Activated CD8-positive, alpha-beta memory T cell treated with anti-CD3 and anti-CD28 coated beads for 36 hours (primary cell): Measurements from ENCODE around the gene ID2. TPM values are rescaled to one million over a fixed set of nuclear protein-coding genes. Genes with fewer than 3 reads are reported as not detected.

Experiments
- CTCF ChIA-PET: fragments of 350-600 bp; sonication (Branson Sonifier 250); formaldehyde crosslinking; loops from one replicate; lab custom pipeline; 2021; ENCODE audit warnings: antibody characterized with exemption; lab: Charles Lee
- POLR2A ChIA-PET: fragments of 350-600 bp; sonication (Branson Sonifier 250); formaldehyde crosslinking; loops from one replicate; lab custom pipeline; 2021; ENCODE audit warnings: antibody characterized with exemption; lab: Charles Lee
- total RNA-seq, 2 experiments: library from RNA; stranded (reverse); gene quantifications; one replicate each; pipeline ENCODE4 v1.2.3, GENCODE V29; 2021

The ID2 gene
- total RNA-seq, 2 experiments from 2014 or later = 125 to 133 TPM

GRCh38 chr2:8679827-8680731, 1.8 kb upstream of the ID2 start:
- ChIA-PET CTCF (interaction anchor here (0.6 to 1.7 kb wide), 3 partner anchors 133 to 1253 kb away, joined by 3 read pairs; no protein-coding TSS in a partner anchor), POLR2A (interaction anchor here (0.6 to 5.2 kb wide), 9 partner anchors 72 to 386 kb away, joined by 3 to 56 read pairs (median 4); no protein-coding TSS in a partner anchor)

DNA sequence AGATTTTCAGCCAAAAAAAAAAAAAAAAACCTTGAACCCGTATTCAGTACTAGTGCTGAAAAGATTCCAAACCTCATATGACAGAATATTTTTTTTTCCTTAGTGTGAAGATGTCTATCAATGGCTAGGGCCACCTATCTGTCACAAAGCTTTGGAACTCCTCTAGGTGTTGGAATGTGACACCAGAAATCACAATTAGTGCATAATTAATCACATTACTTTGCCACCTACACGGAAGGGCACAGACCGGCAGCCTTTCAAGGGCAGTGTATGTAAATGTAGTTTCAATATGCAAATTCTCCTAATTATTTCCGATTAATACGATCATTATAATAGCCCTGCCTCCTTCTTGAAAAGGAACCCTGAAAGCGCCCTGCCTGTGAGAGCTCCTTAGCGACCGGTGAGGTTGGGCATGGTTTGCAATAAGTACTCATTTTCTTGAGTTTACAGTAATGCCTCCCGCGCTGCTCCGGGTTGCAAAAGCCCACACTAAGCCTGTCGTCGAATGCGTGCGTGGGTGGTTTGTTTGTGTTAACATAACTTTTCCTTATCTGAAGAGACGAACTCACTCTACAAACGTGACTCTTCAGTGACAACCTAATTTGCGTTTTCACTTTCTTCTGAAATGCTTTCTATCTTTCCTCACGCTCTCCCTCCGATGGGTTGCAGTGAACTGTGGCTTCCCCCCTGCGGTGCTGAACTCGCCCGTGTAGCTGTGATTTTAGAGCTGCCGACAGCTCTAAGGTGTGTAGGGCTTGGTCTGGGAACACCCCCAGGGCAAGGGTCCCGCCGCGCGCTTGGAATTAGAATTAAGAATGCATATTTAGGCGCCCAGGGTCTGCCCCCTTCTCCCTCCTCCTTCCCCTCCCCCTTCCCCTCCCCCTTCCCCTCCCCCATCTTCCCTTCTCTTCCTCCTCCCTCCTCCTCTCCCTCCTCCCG, 765 bp upstream of the ID2 start:
- ChIA-PET CTCF (interaction anchor here (0.6 to 2.0 kb wide), 9 partner anchors 123 to 1254 kb away, joined by 3 to 5 read pairs (median 3); no protein-coding TSS in a partner anchor), POLR2A (interaction anchor here (0.6 to 5.2 kb wide), 20 partner anchors 93 to 1253 kb away, joined by 3 to 56 read pairs (median 4); no protein-coding TSS in a partner anchor)

GRCh38 chr2:8682719-8683667, 1.1 kb downstream of the ID2 start:
- POLR2A ChIA-PET = interaction anchor here (0.6 to 5.2 kb wide), 16 partner anchors 96 to 1255 kb away, joined by 3 to 56 read pairs (median 8); no protein-coding TSS in a partner anchor
- CTCF ChIA-PET = interaction anchor here (0.6 to 2.0 kb wide), 9 partner anchors 15 to 1139 kb away, joined by 3 to 5 read pairs (median 4); no protein-coding TSS in a partner anchor

DNA sequence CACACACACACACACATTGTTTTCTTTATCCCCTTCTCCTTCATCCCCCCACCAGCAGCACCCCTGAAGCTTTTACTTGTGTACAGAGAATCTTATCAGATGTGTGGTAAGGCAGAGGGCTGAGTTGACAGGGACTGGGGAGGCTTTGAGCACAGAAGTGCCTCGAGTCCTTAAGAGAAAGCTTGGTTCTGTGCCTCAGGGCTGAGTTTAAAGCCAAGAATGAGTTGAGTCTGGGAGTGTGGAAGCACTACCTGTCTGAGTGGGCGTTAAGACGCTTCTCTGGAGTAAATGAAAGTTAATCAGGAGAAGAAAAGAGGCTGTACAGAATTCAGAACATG, 2.7 kb downstream of the ID2 start:
- ChIA-PET CTCF (interaction anchor here (0.5 to 1.0 kb wide), 2 partner anchors 141 to 244 kb away, joined by 3 read pairs; no protein-coding TSS in a partner anchor), POLR2A (interaction anchor here (0.6 to 1.4 kb wide), 7 partner anchors 77 to 958 kb away, joined by 3 to 13 read pairs (median 5); no protein-coding TSS in a partner anchor)

- CTCF ChIA-PET = interaction anchor here (0.5 to 1.0 kb wide), 2 partner anchors 142 to 243 kb away, joined by 3 read pairs; no protein-coding TSS in a partner anchor
- POLR2A ChIA-PET = interaction anchor here (1.0 to 1.4 kb wide), 5 partner anchors 77 to 959 kb away, joined by 3 to 13 read pairs (median 5); no protein-coding TSS in a partner anchor
Measured at GRCh38 chr2:8684878-8685696, 3.2 kb downstream of the ID2 start.

- POLR2A ChIA-PET = interaction anchor here (1.1 to 1.2 kb wide), 2 partner anchors 78 to 205 kb away, joined by 5 read pairs; no protein-coding TSS in a partner anchor
- CTCF ChIA-PET = interaction anchor here (1.0 kb wide), 1 partner anchor 142 kb away, joined by 3 read pairs; no protein-coding TSS in a partner anchor
Measured at GRCh38 chr2:8685697-8686358, 4.0 kb downstream of the ID2 start.

- POLR2A ChIA-PET = no interaction called here
- CTCF ChIA-PET = no interaction called here
Measured at GRCh38 chr2:8691859-8692437, 10.1 kb downstream of the ID2 start.

GRCh38 chr2:8692783-8693156, 10.9 kb downstream of the ID2 start:
- ChIA-PET POLR2A (no interaction called here), CTCF (no interaction called here)

DNA sequence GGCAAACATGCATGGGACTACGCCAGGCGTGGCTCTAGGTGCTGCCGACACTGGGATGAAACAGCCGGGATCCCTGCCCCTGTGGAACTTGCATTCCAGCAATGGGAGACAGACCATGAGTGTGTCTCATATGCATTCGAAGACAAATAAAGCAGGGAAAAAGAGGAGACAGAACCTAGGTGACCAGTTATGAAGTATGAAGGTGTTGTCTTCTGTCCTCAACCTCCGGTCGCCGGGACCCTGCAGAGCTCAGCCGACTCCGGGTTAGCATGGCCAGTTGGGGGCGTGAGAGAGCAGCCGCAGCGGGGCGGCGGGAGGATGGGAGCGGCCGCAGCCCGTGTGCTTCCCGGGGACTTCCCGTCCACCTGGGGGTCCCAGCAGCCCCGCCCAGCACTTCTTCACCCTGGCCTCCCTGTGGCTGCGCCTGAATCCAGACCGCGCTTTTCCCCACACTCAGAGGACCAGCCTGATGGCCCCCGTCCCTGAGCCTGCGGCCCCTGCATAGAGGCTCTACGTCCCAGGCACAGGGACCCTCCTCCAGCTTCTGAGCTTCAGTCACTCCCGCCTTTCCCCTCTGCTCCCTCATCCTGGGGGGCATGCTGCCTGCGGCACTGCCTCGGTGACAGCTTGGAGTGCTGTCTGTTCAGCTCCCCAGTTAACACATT, 11.4 kb downstream of the ID2 start:
- ChIA-PET POLR2A (no interaction called here), CTCF (no interaction called here)

GRCh38 chr2:8694737-8695136, 12.9 kb downstream of the ID2 start:
- ChIA-PET CTCF (no interaction called here), POLR2A (no interaction called here)

- POLR2A ChIA-PET = no interaction called here
- CTCF ChIA-PET = no interaction called here
Measured at GRCh38 chr2:8697190-8697589, 15.3 kb downstream of the ID2 start.

DNA sequence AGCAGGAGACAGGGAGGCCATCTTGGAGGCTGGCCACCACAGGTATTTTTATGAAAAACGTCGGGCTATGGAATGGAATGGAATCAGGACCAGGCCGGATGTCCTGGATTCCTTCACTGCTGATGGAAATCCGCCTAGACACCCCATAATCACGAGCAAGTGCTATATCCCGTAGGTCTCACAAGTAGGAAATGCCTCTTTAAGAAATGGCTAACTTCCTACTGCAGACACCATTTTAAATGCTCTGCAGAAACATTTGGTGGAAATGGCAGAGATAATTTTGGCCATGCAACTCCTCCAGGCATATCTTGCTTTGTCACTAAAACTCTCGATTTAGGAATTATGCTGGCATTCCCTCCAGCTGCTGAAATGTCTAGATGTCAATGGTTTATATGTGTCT, 18.0 kb downstream of the ID2 start:
- CTCF ChIA-PET = no interaction called here
- POLR2A ChIA-PET = no interaction called here

GRCh38 chr2:8701681-8702379, 20.0 kb downstream of the ID2 start:
- ChIA-PET CTCF (no interaction called here), POLR2A (no interaction called here)

GRCh38 chr2:8704906-8705305, 23.1 kb downstream of the ID2 start:
- ChIA-PET CTCF (interaction anchor here (1.0 kb wide), 1 partner anchor 227 kb away, joined by 3 read pairs; no protein-coding TSS in a partner anchor), POLR2A (no interaction called here)

DNA sequence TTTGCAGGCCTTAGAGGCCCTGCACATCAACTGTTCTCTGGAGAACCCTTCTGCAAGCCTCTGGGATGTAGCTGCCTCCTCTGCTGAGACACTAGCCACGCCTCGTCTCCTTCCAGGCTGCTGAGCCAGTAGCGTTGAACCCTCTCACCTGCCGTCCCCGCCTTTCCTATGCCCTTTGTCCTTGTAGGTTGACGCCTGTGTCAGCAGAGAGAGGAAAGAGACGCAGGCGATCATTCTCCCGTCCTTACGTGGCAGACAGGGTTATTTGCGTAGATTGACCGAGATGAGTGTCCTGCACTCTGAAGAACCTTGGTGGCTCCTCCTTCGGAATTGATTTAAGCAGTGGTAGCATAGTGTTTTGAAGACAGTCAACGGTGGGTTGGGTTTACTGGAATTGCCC, 27.8 kb downstream of the ID2 start:
- ChIA-PET CTCF (no interaction called here), POLR2A (interaction anchor here (0.7 kb wide), 1 partner anchor 44 kb away, joined by 7 read pairs; no protein-coding TSS in a partner anchor)
